Germinal center (tissue), 1 donor: ENCODE results near the gene HTATIP2.
A peak's percentile ranks its signal among the peaks of the same experiment; 100 is the strongest.
"Not testable (repeated sequence)": the region's sequence is repeated elsewhere in the genome, so short reads cannot be mapped to it uniquely, and the experiment has no call there.

ENCODE experiments used
- DNase-seq: peaks from one replicate; pipeline ENCODE4 v3.0.0; 2012; ENCODE audit warnings: mixed read lengths, low spot score

Gene HTATIP2

DNA sequence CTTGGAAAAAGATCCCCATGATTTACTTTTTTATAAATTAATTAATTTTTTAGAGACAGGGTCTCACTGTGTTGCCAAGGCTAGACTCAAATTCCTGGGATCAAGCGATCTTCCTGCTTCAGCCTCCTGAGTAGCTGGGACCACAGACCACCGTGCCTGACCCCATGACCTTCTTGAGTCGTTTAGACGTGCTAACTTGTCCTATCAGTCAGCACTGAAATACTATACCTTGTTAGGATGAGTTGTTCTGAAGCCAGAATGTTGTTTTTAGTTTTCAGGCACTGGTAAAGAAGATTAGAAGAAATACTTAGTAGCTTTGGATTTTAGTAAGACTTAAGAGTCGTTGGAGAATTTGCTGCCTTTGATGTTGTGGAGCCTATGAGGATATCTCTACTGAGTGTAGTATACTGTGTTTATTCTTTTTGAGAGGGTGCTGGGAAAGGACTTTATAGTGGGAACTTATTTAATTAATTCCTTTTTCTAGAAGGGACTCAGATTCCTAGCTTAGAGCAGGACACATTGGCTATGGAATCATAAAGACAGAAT is 8.6 kb downstream of the HTATIP2 start:
- no peak for DNase-seq

- DNase-seq: no peak
Observed at GRCh38 chr11:20373147-20373546, 9.6 kb downstream of the HTATIP2 start.

DNA sequence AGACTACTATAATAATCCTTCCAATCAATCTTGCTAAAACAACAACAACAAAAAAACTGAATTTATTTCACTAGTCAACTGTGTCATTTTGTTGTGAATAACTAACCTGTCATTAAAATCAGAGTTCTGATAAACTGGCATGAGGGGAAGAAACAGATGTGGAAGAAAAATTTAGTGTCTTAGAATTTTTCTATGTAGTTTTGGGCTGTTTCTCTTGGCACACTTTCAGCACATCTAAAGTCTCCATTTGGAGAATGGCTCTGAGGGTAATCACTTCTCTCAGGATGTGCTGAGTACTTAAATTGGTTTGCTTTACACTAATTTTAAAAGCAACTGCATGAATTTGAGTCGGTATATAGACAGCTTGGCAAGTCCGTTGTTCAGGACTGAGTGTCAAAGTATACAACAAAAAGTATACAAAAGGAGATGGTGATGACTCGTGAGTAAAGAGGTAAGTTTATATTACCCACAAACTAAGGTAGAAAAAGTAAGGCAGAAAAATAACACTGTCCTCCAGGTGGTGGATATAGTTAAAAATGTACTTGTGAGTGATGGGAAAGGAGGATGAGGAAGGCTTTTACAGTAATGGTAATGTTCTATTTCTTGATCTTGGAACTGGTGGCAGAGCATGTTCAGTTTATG is 10.2 kb downstream of the HTATIP2 start:
- no peak for DNase-seq

- no peak for DNase-seq
Observed at GRCh38 chr11:20374741-20375300, 11.3 kb downstream of the HTATIP2 start.

DNA sequence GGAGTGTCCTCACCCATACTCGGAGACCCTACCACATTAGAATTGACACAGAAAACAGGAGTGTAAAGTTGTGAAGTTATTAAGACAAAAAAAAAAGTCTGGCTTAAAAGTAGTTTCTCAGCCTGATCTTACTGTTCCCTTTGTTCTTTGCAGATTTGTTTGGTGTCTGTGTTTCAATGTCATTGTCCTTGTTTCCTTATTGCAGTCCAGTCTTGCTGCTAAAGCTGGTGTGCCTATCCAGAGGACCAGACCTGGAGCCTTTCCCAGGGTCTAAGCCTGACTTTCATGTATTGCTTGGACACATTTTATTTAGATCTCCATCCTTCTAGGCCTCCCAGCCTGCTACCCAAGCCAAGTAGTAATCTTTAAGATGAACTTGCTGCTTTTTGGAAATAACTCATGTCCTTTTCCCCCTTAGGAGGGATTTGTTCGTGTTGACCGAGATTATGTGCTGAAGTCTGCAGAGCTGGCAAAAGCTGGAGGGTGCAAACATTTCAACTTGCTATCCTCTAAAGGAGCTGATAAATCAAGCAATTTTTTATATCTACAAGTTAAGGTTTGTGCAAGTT is 12.7 kb downstream of the HTATIP2 start:
- DNase-seq: no peak

GRCh38 chr11:20385996-20386395 is 22.5 kb downstream of the HTATIP2 start:
- DNase-seq: not testable (repeated sequence)

DNA sequence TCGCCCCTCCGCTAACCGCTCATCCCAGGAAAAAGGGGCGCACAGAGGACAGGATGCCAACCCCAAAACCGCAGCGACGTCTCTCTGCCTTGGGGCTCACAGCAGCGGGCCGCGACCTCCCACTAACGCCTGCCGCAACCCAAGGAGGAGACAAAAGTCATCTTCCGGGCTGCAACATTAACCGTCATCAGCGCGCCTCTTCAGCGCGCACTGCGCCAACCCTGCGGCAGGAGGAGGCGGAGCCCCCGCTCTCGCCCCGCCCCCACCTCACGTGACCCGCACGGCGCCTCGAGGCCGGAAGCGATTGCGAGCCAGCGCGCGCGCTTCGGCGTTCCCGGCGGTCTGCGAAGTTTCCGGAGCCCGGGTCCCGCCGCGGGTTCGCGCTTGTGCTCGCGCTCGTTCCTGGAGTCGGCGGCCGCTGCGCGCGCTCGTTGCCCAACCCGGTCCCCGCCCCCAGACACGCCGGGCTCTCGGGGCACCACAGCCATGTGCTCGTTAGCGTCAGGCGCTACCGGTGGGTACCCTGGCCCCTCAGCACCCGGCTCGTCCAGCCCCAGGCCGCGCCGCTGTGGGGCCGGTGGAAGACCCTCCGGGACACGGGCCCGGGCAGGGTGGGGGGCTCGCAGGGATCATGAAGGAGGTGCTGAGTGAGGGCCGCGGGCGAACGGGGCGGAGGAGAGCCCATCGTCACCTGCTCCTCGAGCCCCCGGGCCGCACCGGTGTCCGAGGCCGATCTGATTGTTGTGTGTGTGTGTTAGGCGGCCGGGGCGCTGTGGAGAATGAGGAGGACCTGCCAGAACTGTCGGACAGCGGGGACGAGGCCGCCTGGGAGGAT is 24.0 kb downstream of the HTATIP2 start, which contains the start of gene PRMT3:
PRMT3 (plus strand) TSS at position 456 of the 835 bp plus-strand sequence; CDS start at position 487, 31 bp downstream.
- peak; percentile 96 for DNase-seq

GRCh38 chr11:20388096-20389055 is 24.9 kb downstream of the HTATIP2 start:
- peak; percentile 31 for DNase-seq

- peak; percentile 39 for DNase-seq
Observed at GRCh38 chr11:20397281-20397680, 33.8 kb downstream of the HTATIP2 start.

DNA sequence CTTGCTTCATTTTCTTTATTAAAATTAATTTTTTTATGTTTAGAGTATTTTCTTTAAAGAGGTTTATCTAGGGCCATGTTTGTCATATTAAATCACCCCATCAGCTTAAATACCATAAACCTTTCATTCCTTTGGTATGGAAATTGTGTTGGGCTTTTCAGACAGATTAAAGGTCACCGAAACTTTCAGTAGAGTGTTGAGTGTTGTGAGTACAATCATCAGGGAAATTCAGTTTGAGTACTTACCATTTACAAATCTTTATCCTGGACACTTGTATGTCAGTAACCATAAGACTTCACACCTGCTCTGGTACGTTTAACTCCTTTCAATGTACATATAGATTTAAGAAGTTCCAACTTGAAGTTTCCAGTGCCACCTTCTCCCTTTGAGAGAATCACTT is 36.0 kb downstream of the HTATIP2 start:
- DNase-seq: no peak

DNA sequence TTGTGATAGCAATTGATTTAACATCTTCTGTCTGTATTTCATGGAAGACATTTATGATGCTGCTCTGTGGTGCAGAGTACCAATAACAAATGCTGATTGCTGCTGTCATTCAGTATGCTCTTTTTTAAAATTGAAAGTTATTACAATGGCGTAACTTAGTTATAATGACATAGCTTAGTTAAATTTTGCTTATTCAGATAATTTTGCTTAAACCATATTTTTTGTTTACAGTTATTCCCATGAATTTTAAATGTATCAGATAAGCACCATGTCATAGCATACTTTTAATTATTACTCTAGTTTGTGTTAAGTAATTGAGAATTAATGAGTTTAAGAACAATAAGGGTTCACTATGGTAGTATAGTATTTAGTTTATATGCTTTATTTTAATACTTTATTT is 39.5 kb downstream of the HTATIP2 start:
- no peak for DNase-seq

- DNase-seq: no peak
Observed at GRCh38 chr11:20406484-20406883, 43.0 kb downstream of the HTATIP2 start.

GRCh38 chr11:20407344-20407743 is 43.8 kb downstream of the HTATIP2 start:
- DNase-seq: no peak

GRCh38 chr11:20415432-20415831 is 51.9 kb downstream of the HTATIP2 start:
- DNase-seq: no peak

- no peak for DNase-seq
Observed at GRCh38 chr11:20417771-20418170, 54.3 kb downstream of the HTATIP2 start.

DNA sequence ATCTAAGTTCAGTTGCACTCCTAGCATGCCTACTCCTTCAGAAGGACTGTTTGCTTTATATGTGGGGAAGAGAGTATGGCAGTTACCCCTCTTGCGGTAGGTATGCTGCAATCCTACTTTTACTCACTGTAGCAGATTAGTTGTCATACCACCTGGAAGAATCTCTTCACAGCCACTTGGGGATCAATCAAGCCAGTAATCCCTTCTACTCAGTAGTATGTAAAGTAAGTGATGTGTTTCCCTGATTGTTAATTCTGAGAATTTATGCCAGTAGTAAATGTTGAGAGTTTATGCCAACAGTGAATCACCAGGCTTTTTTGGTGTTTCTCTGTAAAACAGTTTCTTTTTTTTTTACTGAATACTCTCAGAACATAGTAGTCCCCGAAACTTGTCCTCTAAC is 58.4 kb downstream of the HTATIP2 start:
- DNase-seq: no peak

- DNase-seq: no peak
Observed at GRCh38 chr11:20429216-20429615, 65.7 kb downstream of the HTATIP2 start.
